GM12874 (cell line): Measurements from ENCODE around the gene WDR53.

ENCODE experiments used
- TF ChIP-seq, protein P1 (sequence below): IDR thresholded peaks from 2 replicates; pipeline ENCODE4 v1.5.1; 2011; ENCODE audit warnings: low read depth, mild to moderate bottlenecking, control low read depth, low read length, moderate library complexity; ENCODE audit not compliant: insufficient read depth

WDR53 gene

GRCh38 chr3:196537319-196537984 lies 30.9 kb downstream of the WDR53 start:
- TF ChIP-seq, protein P1, sequence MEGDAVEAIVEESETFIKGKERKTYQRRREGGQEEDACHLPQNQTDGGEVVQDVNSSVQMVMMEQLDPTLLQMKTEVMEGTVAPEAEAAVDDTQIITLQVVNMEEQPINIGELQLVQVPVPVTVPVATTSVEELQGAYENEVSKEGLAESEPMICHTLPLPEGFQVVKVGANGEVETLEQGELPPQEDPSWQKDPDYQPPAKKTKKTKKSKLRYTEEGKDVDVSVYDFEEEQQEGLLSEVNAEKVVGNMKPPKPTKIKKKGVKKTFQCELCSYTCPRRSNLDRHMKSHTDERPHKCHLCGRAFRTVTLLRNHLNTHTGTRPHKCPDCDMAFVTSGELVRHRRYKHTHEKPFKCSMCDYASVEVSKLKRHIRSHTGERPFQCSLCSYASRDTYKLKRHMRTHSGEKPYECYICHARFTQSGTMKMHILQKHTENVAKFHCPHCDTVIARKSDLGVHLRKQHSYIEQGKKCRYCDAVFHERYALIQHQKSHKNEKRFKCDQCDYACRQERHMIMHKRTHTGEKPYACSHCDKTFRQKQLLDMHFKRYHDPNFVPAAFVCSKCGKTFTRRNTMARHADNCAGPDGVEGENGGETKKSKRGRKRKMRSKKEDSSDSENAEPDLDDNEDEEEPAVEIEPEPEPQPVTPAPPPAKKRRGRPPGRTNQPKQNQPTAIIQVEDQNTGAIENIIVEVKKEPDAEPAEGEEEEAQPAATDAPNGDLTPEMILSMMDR = peak; percentile 45; the same call in 1 of the 2 replicates

DNA sequence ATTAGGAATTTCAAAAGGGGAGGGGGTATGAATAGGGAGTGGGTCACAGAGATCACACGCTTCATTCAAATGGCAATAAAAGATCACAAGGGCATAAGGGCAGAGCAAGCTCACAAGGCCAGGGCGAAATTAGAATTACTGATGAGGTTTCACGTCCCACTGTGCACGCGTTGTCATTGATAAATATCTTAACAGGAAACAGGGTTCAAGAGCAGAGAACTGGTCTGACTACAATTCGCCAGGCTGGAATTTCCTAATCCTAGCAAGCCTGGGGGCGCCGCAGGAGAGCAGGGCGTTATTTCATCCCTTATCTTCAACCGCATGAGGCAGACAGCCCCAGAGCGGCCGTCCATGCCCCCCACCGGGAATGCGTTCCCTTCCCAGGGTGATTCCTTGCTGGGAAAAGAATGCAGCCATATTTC lies 35.1 kb downstream of the WDR53 start:
- TF ChIP-seq, protein P1 = no peak

DNA sequence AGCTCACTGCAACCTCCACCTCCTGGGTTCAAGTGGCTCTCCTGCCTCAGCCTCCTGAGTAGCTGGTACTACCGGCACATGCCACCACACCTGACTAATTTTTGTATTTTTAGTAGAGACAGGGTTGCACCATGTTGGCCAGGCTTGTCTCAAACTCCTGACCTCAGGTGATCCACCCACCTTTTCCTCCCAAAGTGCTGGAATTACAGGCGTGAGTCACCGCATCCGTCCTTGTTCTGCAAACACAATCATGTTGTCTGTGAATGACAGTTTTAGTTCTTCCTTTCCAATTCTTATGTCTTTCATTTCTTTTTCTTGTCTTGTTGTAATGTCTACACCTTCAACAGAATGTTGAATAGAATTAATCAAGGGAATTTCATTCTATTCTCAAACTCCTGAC lies 36.9 kb downstream of the WDR53 start:
- TF ChIP-seq, protein P1 = no peak

GRCh38 chr3:196528639-196529233 lies 39.6 kb downstream of the WDR53 start:
- TF ChIP-seq, protein P1 = peak; percentile 83

DNA sequence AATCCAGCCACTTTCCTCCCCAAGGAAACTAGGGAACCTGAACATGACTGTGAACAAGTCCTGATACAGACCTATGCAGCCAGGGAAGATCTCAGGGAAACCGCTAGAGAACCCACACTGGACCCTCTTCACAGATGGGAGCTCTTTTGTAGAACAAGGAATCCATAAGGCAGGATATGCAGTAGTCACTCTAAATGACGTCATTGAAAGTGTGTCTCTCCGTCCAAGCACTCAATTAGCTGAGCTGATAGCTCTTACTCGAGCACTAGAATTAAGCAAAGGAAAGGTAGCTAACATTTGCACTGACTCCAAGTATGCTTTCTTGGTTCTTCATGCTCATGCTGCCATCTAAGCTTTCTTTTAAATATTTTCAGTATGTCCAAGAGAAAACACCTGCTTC lies 43.2 kb downstream of the WDR53 start:
- TF ChIP-seq, protein P1 = no peak

- TF ChIP-seq, protein P1 = no peak
Observed at GRCh38 chr3:196524527-196524926, 43.8 kb downstream of the WDR53 start.

- TF ChIP-seq, protein P1 = no peak
Observed at GRCh38 chr3:196523841-196524240, 44.5 kb downstream of the WDR53 start.
